H1 (cell line): ENCODE results near the gene NOC2L. TPM values are rescaled to one million over a fixed set of nuclear protein-coding genes. Genes with fewer than 3 reads are reported as not detected.

ENCODE experiments used
- CTCF ChIA-PET: fragments of 300-600 bp; sonication (Branson Sonifier 250); formaldehyde crosslinking; loops from one replicate; lab custom pipeline; 2021; ENCODE audit not compliant: partially characterized antibody; lab: Charles Lee
- POLR2A ChIA-PET: fragments of 300-600 bp; sonication (Branson Sonifier 250); formaldehyde crosslinking; loops from one replicate; lab custom pipeline; 2021; ENCODE audit warnings: inconsistent platforms; ENCODE audit not compliant: partially characterized antibody; lab: Charles Lee
- DNase-seq, 2 experiments: peaks; one replicate each; pipeline versions ENCODE4 v3.0.0 to v3.0.0-alpha.2; 2010 to 2022; ENCODE audit warnings: low spot score in 2 of 2, low read depth in 1 of 2, mixed read lengths in 1 of 2
- FAIRE-seq: peaks from 2 replicates; lab custom pipeline; 2011; peaks lifted over from hg19 to GRCh38; lab: Jason Lieb, UNC
- H2AFZ ChIP-seq: 2 replicates; pipeline ENCODE4 v1.8.1; 2012; ENCODE audit warnings: low read length, inconsistent platforms
- H2AK5ac ChIP-seq: 2 replicates; pipeline ENCODE4 v1.6.1; 2013; ENCODE audit warnings: low read depth, low read length
- H2BK120ac ChIP-seq: replicated peaks from 2 replicates; pipeline ENCODE3; 2013; ENCODE audit warnings: low read depth, low read length, inconsistent platforms
- H2BK12ac ChIP-seq: 2 replicates; pipeline ENCODE4 v1.6.1; 2013; ENCODE audit warnings: low read depth, low read length
- H2BK15ac ChIP-seq: 2 replicates; pipeline ENCODE4 v1.6.1; 2013; ENCODE audit warnings: low read length
- H2BK20ac ChIP-seq: 2 replicates; pipeline ENCODE4 v1.6.1; 2013; ENCODE audit warnings: low read length
- H2BK5ac ChIP-seq: 2 replicates; pipeline ENCODE4 v1.6.1; 2013; ENCODE audit warnings: low read depth, low read length
- H3K14ac ChIP-seq: 2 replicates; pipeline ENCODE4 v1.6.1; 2013; ENCODE audit warnings: inconsistent platforms; ENCODE audit not compliant: insufficient read length
- H3K18ac ChIP-seq: 2 replicates; pipeline ENCODE4 v1.6.1; 2013; ENCODE audit warnings: low read length; ENCODE audit errors: extremely low read depth
- H3K23ac ChIP-seq: 2 replicates; pipeline ENCODE4 v1.6.1; 2013; ENCODE audit warnings: inconsistent platforms; ENCODE audit not compliant: insufficient read length
- H3K23me2 ChIP-seq: 2 replicates; pipeline ENCODE4 v1.6.1; 2013; ENCODE audit warnings: low read depth, low read length
- H3K27ac ChIP-seq: 2 replicates; pipeline ENCODE4 v1.6.1; 2011; ENCODE audit warnings: low read depth, low read length, inconsistent platforms
- H3K27me3 ChIP-seq, 4 experiments: replicated peaks in 1 of 4; 1 replicate in 1 of 4; 2 replicates in 3 of 4; pipeline versions ENCODE4 v1.6.1 to v1.8.1; 2011 to 2013; ENCODE audit warnings: low read length in 3 of 4, mild to moderate bottlenecking in 3 of 4, inconsistent platforms in 2 of 4, mixed read lengths in 2 of 4, moderate library complexity in 1 of 4; ENCODE audit not compliant: control insufficient read depth in 3 of 4, insufficient read depth in 3 of 4; ENCODE audit errors: extremely low read depth in 1 of 4
- H3K36me3 ChIP-seq, 4 experiments: 2 replicates each; pipeline versions ENCODE4 v1.6.1 to v1.8.1; 2011 to 2013; ENCODE audit warnings: mild to moderate bottlenecking in 4 of 4, low read length in 3 of 4, moderate library complexity in 2 of 4, control low read depth in 1 of 4, inconsistent platforms in 1 of 4; ENCODE audit not compliant: insufficient read depth in 4 of 4, control insufficient read depth in 2 of 4
- H3K4ac ChIP-seq: replicated peaks from 2 replicates; pipeline ENCODE3; 2013; ENCODE audit warnings: low read length, low read depth, mixed read lengths, inconsistent platforms; ENCODE audit not compliant: insufficient read length
- H3K4me1 ChIP-seq, 4 experiments: replicated peaks in 1 of 4; 1 replicate in 1 of 4; 2 replicates in 3 of 4; pipeline versions ENCODE4 v1.6.1 to v1.8.1; 2011 to 2013; ENCODE audit warnings: low read length in 3 of 4, inconsistent platforms in 2 of 4, mixed read lengths in 1 of 4; ENCODE audit not compliant: insufficient read depth in 4 of 4, control insufficient read depth in 3 of 4
- H3K4me2 ChIP-seq, 2 experiments: 2 replicates each; pipeline versions ENCODE4 v1.6.1 to v1.8.1; 2011 to 2013; ENCODE audit warnings: low read depth in 2 of 2, low read length in 2 of 2, control low read depth in 1 of 2, inconsistent platforms in 1 of 2, mild to moderate bottlenecking in 1 of 2; ENCODE audit not compliant: insufficient read depth in 1 of 2
- H3K4me3 ChIP-seq, 4 experiments: fragments of 200-600, 300-600 bp in 1 of 4; sonication (generic), shearing (Covaris generic), sonication (Bioruptor Twin) in 1 of 4; 2 replicates each; pipeline versions ENCODE4 v1.5.1 to v1.8.1; 2011 to 2016; ENCODE audit warnings: low read length in 4 of 4, low read depth in 3 of 4, control low read depth in 2 of 4, inconsistent platforms in 2 of 4, mild to moderate bottlenecking in 2 of 4, mixed read lengths in 1 of 4, moderate library complexity in 1 of 4; ENCODE audit not compliant: insufficient read depth in 2 of 4; ENCODE audit errors: extremely low read depth in 1 of 4
- H3K56ac ChIP-seq: replicated peaks from 2 replicates; pipeline ENCODE3; 2013; ENCODE audit warnings: low read depth, mild to moderate bottlenecking, mixed read lengths, low read length, inconsistent platforms; ENCODE audit not compliant: insufficient read length
- H3K79me1 ChIP-seq: 2 replicates; pipeline ENCODE4 v1.6.1; 2013; ENCODE audit warnings: low read depth, low read length, control low read depth
- H3K79me2 ChIP-seq, 2 experiments: 2 replicates each; pipeline versions ENCODE4 v1.6.1 to v1.8.1; 2012 to 2013; ENCODE audit warnings: low read length in 2 of 2, mild to moderate bottlenecking in 2 of 2, inconsistent platforms in 1 of 2; ENCODE audit not compliant: insufficient read depth in 2 of 2, control insufficient read depth in 1 of 2
- H3K9ac ChIP-seq, 4 experiments: replicated peaks in 1 of 4; 1 replicate in 1 of 4; 2 replicates in 3 of 4; pipeline versions ENCODE4 v1.6.1 to v1.8.1; 2011 to 2013; ENCODE audit warnings: low read depth in 3 of 4, low read length in 3 of 4, control low read depth in 2 of 4, mild to moderate bottlenecking in 2 of 4, moderate library complexity in 2 of 4, inconsistent platforms in 1 of 4; ENCODE audit errors: extremely low read depth in 1 of 4
- H3K9me3 ChIP-seq, 2 experiments: 2 replicates each; pipeline versions ENCODE4 v1.6.1 to v1.8.1; 2012 to 2013; ENCODE audit warnings: mild to moderate bottlenecking in 2 of 2, moderate library complexity in 2 of 2, control low read depth in 1 of 2, inconsistent platforms in 1 of 2, low read depth in 1 of 2, low read length in 1 of 2, mixed read lengths in 1 of 2; ENCODE audit not compliant: insufficient read depth in 2 of 2
- H4K20me1 ChIP-seq, 2 experiments: replicated peaks in 1 of 2; 2 replicates each; pipeline versions ENCODE3 to v1.8.1; 2011 to 2013; ENCODE audit warnings: inconsistent platforms in 2 of 2, low read length in 2 of 2, mild to moderate bottlenecking in 1 of 2; ENCODE audit not compliant: insufficient read depth in 2 of 2, control insufficient read depth in 1 of 2
- H4K5ac ChIP-seq: 2 replicates; pipeline ENCODE4 v1.6.1; 2013; ENCODE audit warnings: low read length, low read depth, mixed read lengths, inconsistent platforms; ENCODE audit not compliant: insufficient read length
- H4K8ac ChIP-seq: 2 replicates; pipeline ENCODE4 v1.8.0; 2013; ENCODE audit warnings: mild to moderate bottlenecking, moderate library complexity, low read length, inconsistent platforms; ENCODE audit not compliant: insufficient read depth; ENCODE audit errors: extremely low read depth
- H4K91ac ChIP-seq: replicated peaks from 2 replicates; pipeline ENCODE3; 2013; ENCODE audit warnings: low read length, mixed read lengths, inconsistent platforms; ENCODE audit not compliant: insufficient read length
- JUND ChIP-seq: IDR thresholded peaks from 2 replicates; pipeline ENCODE4 v1.6.1; 2011; ENCODE audit warnings: mild to moderate bottlenecking, improper control_type of control experiment, low read length
- KDM1A ChIP-seq: fragments of 200-600, 300-600 bp; sonication (generic); IDR thresholded peaks from 2 replicates; pipeline ENCODE4 v1.7.1; 2016; ENCODE audit warnings: mild to moderate bottlenecking, low read length, borderline replicate concordance
- NANOG ChIP-seq: IDR thresholded peaks from 2 replicates; pipeline ENCODE4 v1.6.1; 2011; ENCODE audit warnings: low read length, low read depth, mild to moderate bottlenecking, inconsistent platforms; ENCODE audit not compliant: insufficient read depth, poor library complexity, severe bottlenecking
- NRF1 ChIP-seq: IDR thresholded peaks from 2 replicates; pipeline ENCODE4 v1.6.1; 2011; ENCODE audit warnings: mild to moderate bottlenecking, low read depth, low read length, improper control_type of control experiment
- POLR2AphosphoS5 ChIP-seq: IDR thresholded peaks from 2 replicates; pipeline ENCODE4 v1.6.1; 2011; ENCODE audit warnings: low read depth, low read length
- SP1 ChIP-seq: IDR thresholded peaks from 2 replicates; pipeline ENCODE4 v1.6.1; 2011; ENCODE audit warnings: low read depth, low read length
- TAF1 ChIP-seq: IDR thresholded peaks from 2 replicates; pipeline ENCODE4 v1.6.1; 2011; ENCODE audit warnings: mild to moderate bottlenecking, low read depth, low read length
- WGBS, 2 experiments: shearing (Covaris generic) in 1 of 2; methylation state at CpG; one replicate each; pipeline versions ENCODE4 v1.1.6 to v1.1.7; 2013 to 2015; ENCODE audit warnings: low lambda C conversion rate in 2 of 2, mixed read lengths in 2 of 2, inconsistent platforms in 1 of 2, low coverage in 1 of 2, missing lambda C conversion rate in 1 of 2; ENCODE audit not compliant: insufficient replicate concordance in 2 of 2, insufficient coverage in 1 of 2, insufficient read length in 1 of 2; ENCODE audit errors: extremely low coverage in 1 of 2, missing lambda C conversion rate in 1 of 2; 5-methylcytosine and 5-hydroxymethylcytosine counted together
- polyA plus RNA-seq, 7 experiments: library from polyadenylated mRNA; depleted of rRNA in 3 of 7; stranded (reverse) in 5 of 7; unstranded in 2 of 7; fragments of >200 nt in 5 of 7; fragments of 200-250 nt in 2 of 7; gene quantifications; 1 replicate in 5 of 7; 2 replicates in 1 of 7; 4 replicates in 1 of 7; pipeline versions ENCODE4 v1.2.1 to v1.2.3, GENCODE V29; 2011 to 2013; ENCODE audit warnings: missing spikeins in 2 of 7, mixed read lengths in 2 of 7
- total RNA-seq: library from RNA; stranded (reverse); fragmentation: NEBNext Ultra II Directional; extraction: Animal tissue kit (Norgen Biotek cat#: 25700); gene quantifications from 2 replicates; pipeline ENCODE4 v1.2.1, GENCODE V29; 2021

The NOC2L gene
- total and polyA plus RNA-seq, 2 of the 8 experiments (the other 6 are each of a cell fraction or from before 2014, with no cell fraction given), result 74.7 to 130 TPM

DNA sequence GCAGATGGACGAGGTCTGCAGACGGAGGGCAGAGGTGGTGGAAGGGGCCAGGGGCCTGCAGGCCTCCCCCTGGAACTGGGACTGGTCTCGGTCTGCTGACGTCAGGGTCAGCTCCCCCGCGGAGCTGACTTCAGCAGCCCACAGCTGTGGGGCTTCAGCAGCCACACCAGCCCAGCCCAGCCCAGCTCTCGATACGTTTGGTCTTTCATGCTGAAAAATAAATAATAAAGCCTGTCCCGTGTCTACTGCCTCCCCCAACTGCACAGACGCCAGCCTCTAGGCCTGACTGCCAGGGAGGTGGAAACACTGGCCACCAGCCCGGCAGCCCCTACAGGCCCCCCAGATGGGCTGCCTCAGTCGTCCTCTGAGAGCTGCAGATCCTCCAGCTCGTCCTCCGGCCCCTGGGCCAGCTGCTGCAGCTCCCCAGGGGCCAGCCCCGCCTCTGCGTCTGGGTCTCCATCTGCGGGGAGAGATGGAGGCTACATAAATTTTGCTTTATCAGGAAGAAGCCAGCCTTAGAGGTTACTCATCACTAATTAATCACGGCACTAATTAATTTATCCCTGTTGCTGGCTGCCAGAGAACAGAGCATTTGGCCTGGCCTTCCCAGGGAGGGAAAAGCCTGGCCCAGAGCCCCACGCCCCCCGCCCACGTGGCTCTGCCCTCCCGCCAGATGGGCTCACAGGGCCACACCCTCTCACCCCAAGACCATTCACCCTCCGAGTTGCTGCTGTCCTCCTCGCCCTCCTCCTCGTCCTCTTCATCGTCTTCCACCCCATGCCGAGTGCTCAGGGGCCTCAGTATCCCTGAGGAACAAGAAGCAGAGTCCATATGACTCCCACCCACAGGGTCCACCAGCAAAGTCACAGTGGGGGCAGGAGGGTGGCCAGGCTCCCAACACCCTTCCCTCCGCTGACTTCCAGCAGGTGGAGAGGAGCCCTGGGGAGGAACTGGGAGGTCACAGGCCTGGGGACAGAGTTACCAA lies 14.4 kb downstream of the NOC2L start:
- 88% methylated on average over 26 of the region's 28 CpGs; no CpG with 5 or more reads in 1 of the 2 experiments for WGBS, 2 experiments
- no peaks in the 10 kb centered on the region; the same call in 1 of the 2 replicates for H3K79me1 ChIP-seq
- POLR2A ChIA-PET, result interaction anchor here (0.7 to 9.5 kb wide), 9 partner anchors 9 to 100 kb away, joined by 3 to 65 read pairs (median 3); partner anchors contain the start of genes NOC2L and SAMD11
- no peak overlapping the region for H3K18ac ChIP-seq
- H2BK15ac ChIP-seq, result no peak overlapping the region
- FAIRE-seq (no peak), DNase-seq (no peak)
- no peak overlapping the region for H4K5ac ChIP-seq
- H2BK20ac ChIP-seq, result no peak overlapping the region
- no peak overlapping the region for H4K8ac ChIP-seq
- H4K91ac ChIP-seq, result no peak overlapping the region
- no peak overlapping the region for H2BK5ac ChIP-seq
- H2BK12ac ChIP-seq, result no peak overlapping the region
- no peak overlapping the region for H3K14ac ChIP-seq
- no peak overlapping the region for H2AFZ ChIP-seq
- H2BK120ac ChIP-seq, result no peak overlapping the region
- H3K27me3 ChIP-seq, result peaks cover 35 to 41% (median 40%) of the 10 kb centered on the region in 4 experiments
- peaks cover 3 to 27% (median 17%) of the 10 kb centered on the region in 4 experiments for H3K4me1 ChIP-seq
- H3K23me2 ChIP-seq, result peaks cover 7% of the 10 kb centered on the region; the same call in 1 of the 2 replicates
- H3K79me2 ChIP-seq, result no peaks in the 10 kb centered on the region
- H3K9ac ChIP-seq, result no peak overlapping the region
- no peak overlapping the region for H2AK5ac ChIP-seq
- no peaks in the 10 kb centered on the region for H3K9me3 ChIP-seq
- no peak overlapping the region for H3K27ac ChIP-seq
- no peak overlapping the region for H3K56ac ChIP-seq
- peaks cover 21 to 30% of the 10 kb centered on the region in 2 experiments for H4K20me1 ChIP-seq
- no peak overlapping the region for H3K4me3 ChIP-seq
- CTCF ChIA-PET, result interaction anchor here (1.2 to 2.6 kb wide), 3 partner anchors 9 to 32 kb away, joined by 3 to 10 read pairs (median 4); no protein-coding TSS in a partner anchor
- H3K36me3 ChIP-seq, result peaks cover 2 to 28% (median 14%) of the 10 kb centered on the region in 4 experiments
- H3K23ac ChIP-seq, result no peak overlapping the region
- no peak overlapping the region for H3K4ac ChIP-seq
- H3K4me2 ChIP-seq, result no peak overlapping the region
- no peak for TF ChIP-seq NRF1
- no peak for TF ChIP-seq POLR2AphosphoS5
- TF ChIP-seq TAF1, result no peak
- no peak for TF ChIP-seq KDM1A
- TF ChIP-seq SP1, result no peak
- TF ChIP-seq JUND, result no peak
- no peak for TF ChIP-seq NANOG
